HEK293 (cell line): Measurements from ENCODE around the gene PCBP2.

Experiments
- GLIS2 ChIP-seq: fragments of 450-650 bp; formaldehyde crosslinking; IDR thresholded peaks from 2 replicates; pipeline ENCODE4 v1.5.1; 2016; ENCODE audit warnings: missing biosample characterization, missing genetic modification characterization
- YY2 ChIP-seq: fragments of 450-650 bp; formaldehyde crosslinking; IDR thresholded peaks from 2 replicates; pipeline ENCODE4 v1.5.1; 2016; ENCODE audit warnings: missing biosample characterization, missing genetic modification characterization
- ZNF223 ChIP-seq: fragments of 450-650 bp; formaldehyde crosslinking; IDR thresholded peaks from 2 replicates; pipeline ENCODE4 v1.5.1; 2016; ENCODE audit warnings: missing biosample characterization, missing genetic modification characterization
- ZNF324 ChIP-seq: fragments of 450-650 bp; formaldehyde crosslinking; IDR thresholded peaks from 2 replicates; pipeline ENCODE4 v1.5.1; 2016; ENCODE audit warnings: missing biosample characterization, missing genetic modification characterization
- ZNF341 ChIP-seq: fragments of 450-650 bp; formaldehyde crosslinking; IDR thresholded peaks from 2 replicates; pipeline ENCODE4; 2016; ENCODE audit warnings: low read depth, missing biosample characterization, missing genetic modification characterization
- ZNF529 ChIP-seq: fragments of 450-650 bp; formaldehyde crosslinking; IDR thresholded peaks from 2 replicates; pipeline ENCODE4 v1.5.1; 2017; ENCODE audit warnings: missing genetic modification characterization, missing biosample characterization; ENCODE audit not compliant: insufficient replicate concordance
- ZNF76 ChIP-seq: fragments of 450-650 bp; formaldehyde crosslinking; IDR thresholded peaks from 2 replicates; pipeline ENCODE4; 2016; ENCODE audit warnings: low read depth, missing biosample characterization, missing genetic modification characterization, borderline replicate concordance
- ZNF785 ChIP-seq: fragments of 450-650 bp; formaldehyde crosslinking; IDR thresholded peaks from 2 replicates; pipeline ENCODE4 v1.5.1; 2016; ENCODE audit warnings: missing biosample characterization, missing genetic modification characterization
- TF ChIP-seq, protein P1 (sequence below): fragments of 450-650 bp; formaldehyde crosslinking; IDR thresholded peaks from 2 replicates; pipeline ENCODE4 v1.5.1; 2016; ENCODE audit warnings: missing biosample characterization, missing genetic modification characterization
- TF ChIP-seq, protein P2 (sequence below): fragments of 450-650 bp; formaldehyde crosslinking; IDR thresholded peaks from 2 replicates; pipeline ENCODE4 v1.5.1; 2017; ENCODE audit warnings: missing biosample characterization, mild to moderate bottlenecking, missing genetic modification characterization, moderate library complexity
- TF ChIP-seq, protein P3 (sequence below): fragments of 450-650 bp; formaldehyde crosslinking; IDR thresholded peaks from 2 replicates; pipeline ENCODE4 v1.5.1; 2017; ENCODE audit warnings: missing biosample characterization, missing genetic modification characterization

DNA sequence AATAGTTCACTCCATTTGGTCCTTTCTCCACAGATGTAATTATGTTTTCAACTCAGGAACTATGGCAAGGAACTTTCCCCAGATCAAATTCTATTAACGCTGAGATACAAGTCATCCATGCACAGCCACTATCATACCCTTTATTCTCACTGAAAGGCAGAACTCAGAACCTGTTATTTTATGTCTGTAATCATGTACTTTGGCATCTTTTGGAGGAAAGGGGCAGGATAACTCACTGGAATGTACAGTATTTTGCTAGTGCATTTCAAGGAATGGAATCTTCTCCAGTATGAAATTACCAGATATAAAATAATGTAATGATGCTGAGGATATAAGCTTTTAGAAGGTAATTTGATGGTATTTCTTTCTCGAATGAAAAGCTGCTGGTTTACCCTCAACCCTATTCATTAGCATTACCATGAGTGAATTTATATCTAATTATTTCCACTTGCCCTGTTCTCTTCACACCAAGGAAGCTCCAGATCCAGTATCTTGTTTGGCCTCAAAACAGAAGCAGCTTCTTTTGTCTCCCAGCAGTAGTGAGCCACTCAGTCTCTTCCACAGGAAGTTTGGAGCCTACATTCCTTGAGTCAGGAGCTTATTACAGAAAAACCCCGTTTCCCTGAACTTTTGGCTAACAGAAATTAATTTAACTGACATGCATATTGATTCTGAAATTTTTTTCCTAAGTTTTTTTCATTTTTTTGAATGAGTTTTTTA, 38.3 kb upstream of the PCBP2 start:
- TF ChIP-seq, protein P1, sequence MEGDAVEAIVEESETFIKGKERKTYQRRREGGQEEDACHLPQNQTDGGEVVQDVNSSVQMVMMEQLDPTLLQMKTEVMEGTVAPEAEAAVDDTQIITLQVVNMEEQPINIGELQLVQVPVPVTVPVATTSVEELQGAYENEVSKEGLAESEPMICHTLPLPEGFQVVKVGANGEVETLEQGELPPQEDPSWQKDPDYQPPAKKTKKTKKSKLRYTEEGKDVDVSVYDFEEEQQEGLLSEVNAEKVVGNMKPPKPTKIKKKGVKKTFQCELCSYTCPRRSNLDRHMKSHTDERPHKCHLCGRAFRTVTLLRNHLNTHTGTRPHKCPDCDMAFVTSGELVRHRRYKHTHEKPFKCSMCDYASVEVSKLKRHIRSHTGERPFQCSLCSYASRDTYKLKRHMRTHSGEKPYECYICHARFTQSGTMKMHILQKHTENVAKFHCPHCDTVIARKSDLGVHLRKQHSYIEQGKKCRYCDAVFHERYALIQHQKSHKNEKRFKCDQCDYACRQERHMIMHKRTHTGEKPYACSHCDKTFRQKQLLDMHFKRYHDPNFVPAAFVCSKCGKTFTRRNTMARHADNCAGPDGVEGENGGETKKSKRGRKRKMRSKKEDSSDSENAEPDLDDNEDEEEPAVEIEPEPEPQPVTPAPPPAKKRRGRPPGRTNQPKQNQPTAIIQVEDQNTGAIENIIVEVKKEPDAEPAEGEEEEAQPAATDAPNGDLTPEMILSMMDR (tag by site-specific recombination), result no peak
- TF ChIP-seq ZNF76 (tag by site-specific recombination) (no peak), ZNF223 (tag by site-specific recombination) (no peak), YY2 (tag by site-specific recombination) (no peak), ZNF324 (no peak), ZNF785 (tag by site-specific recombination) (no peak), ZNF341 (no peak), GLIS2 (tag by site-specific recombination) (no peak), ZNF529 (tag by site-specific recombination) (no peak)
- TF ChIP-seq, protein P2, sequence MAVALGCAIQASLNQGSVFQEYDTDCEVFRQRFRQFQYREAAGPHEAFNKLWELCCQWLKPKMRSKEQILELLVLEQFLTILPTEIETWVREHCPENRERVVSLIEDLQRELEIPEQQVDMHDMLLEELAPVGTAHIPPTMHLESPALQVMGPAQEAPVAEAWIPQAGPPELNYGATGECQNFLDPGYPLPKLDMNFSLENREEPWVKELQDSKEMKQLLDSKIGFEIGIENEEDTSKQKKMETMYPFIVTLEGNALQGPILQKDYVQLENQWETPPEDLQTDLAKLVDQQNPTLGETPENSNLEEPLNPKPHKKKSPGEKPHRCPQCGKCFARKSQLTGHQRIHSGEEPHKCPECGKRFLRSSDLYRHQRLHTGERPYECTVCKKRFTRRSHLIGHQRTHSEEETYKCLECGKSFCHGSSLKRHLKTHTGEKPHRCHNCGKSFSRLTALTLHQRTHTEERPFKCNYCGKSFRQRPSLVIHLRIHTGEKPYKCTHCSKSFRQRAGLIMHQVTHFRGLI (tag by site-specific recombination), result no peak
- TF ChIP-seq, protein P3, sequence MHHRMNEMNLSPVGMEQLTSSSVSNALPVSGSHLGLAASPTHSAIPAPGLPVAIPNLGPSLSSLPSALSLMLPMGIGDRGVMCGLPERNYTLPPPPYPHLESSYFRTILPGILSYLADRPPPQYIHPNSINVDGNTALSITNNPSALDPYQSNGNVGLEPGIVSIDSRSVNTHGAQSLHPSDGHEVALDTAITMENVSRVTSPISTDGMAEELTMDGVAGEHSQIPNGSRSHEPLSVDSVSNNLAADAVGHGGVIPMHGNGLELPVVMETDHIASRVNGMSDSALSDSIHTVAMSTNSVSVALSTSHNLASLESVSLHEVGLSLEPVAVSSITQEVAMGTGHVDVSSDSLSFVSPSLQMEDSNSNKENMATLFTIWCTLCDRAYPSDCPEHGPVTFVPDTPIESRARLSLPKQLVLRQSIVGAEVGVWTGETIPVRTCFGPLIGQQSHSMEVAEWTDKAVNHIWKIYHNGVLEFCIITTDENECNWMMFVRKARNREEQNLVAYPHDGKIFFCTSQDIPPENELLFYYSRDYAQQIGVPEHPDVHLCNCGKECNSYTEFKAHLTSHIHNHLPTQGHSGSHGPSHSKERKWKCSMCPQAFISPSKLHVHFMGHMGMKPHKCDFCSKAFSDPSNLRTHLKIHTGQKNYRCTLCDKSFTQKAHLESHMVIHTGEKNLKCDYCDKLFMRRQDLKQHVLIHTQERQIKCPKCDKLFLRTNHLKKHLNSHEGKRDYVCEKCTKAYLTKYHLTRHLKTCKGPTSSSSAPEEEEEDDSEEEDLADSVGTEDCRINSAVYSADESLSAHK (tag by site-specific recombination), result no peak
